Smooth muscle cell (in vitro differentiated cells): ENCODE results near the gene ATG13. TPM values are rescaled to one million over a fixed set of nuclear protein-coding genes. Genes with fewer than 3 reads are reported as not detected.
A peak's percentile ranks its signal among the peaks of the same experiment; 100 is the strongest.

ENCODE experiments used
- DNase-seq: peaks from one replicate; lab custom pipeline; 2025; ENCODE audit not compliant: unreplicated experiment; lab: John Stamatoyannopoulos, UW
- H2AFZ ChIP-seq: fragments of 200-600 bp; sonication (generic); 2 replicates; pipeline ENCODE4 v1.6.0; 2016; ENCODE audit warnings: antibody characterized with exemption, low read depth, mild to moderate bottlenecking
- H3F3A ChIP-seq: fragments of 200-600 bp; sonication (generic); 2 replicates; pipeline ENCODE4 v1.6.0; 2017; ENCODE audit warnings: antibody characterized with exemption, low read depth
- H3K27ac ChIP-seq: fragments of 200-600 bp; sonication (generic); 2 replicates; pipeline ENCODE4 v1.5.1; 2016; ENCODE audit warnings: low read depth, mild to moderate bottlenecking
- H3K27me3 ChIP-seq: fragments of 200-600 bp; sonication (generic); 2 replicates; pipeline ENCODE4 v1.6.1; 2016; ENCODE audit warnings: low read depth, mild to moderate bottlenecking
- H3K36me3 ChIP-seq: fragments of 200-600 bp; sonication (generic); 2 replicates; pipeline ENCODE4 v1.5.1; 2016; ENCODE audit warnings: low read depth
- H3K4me1 ChIP-seq: fragments of 200-600 bp; sonication (generic); 2 replicates; pipeline ENCODE4 v1.5.1; 2016; ENCODE audit warnings: low read depth
- H3K4me2 ChIP-seq: fragments of 200-600 bp; sonication (generic); 2 replicates; pipeline ENCODE4 v1.6.0; 2016; ENCODE audit warnings: mild to moderate bottlenecking
- H3K4me3 ChIP-seq: fragments of 200-600 bp; sonication (generic); 2 replicates; pipeline ENCODE4 v1.5.1; 2016; ENCODE audit warnings: mild to moderate bottlenecking
- H3K79me2 ChIP-seq: fragments of 200-600 bp; sonication (generic); 2 replicates; pipeline ENCODE4 v1.6.0; 2016; ENCODE audit warnings: low read depth, mild to moderate bottlenecking
- H3K9ac ChIP-seq: fragments of 200-600 bp; sonication (generic); 2 replicates; pipeline ENCODE4 v1.6.0; 2016; ENCODE audit warnings: low read depth
- H3K9me3 ChIP-seq: fragments of 200-600 bp; sonication (generic); replicated peaks from 2 replicates; pipeline ENCODE4 v1.5.1; 2016; ENCODE audit warnings: low read depth
- H4K20me1 ChIP-seq: fragments of 200-600 bp; sonication (generic); 2 replicates; pipeline ENCODE4 v1.6.0; 2016; ENCODE audit warnings: low read depth
- WGBS: methylation state at CpG from one replicate; pipeline ENCODE4 v1.1.7; 2016; ENCODE audit warnings: low lambda C conversion rate; 5-methylcytosine and 5-hydroxymethylcytosine counted together
- polyA plus RNA-seq: library from polyadenylated mRNA; unstranded; fragments of >200 nt; fragmentation: Nextera tagmentation; extraction: Ambion mirVana; gene quantifications from 2 replicates; pipeline ENCODE4 v1.2.1, GENCODE V29; 2016
- total RNA-seq: library from RNA; depleted of rRNA; stranded (reverse); fragments of >200 nt; gene quantifications from 2 replicates; pipeline ENCODE4 v1.2.3, GENCODE V29; 2014
- TF ChIP-seq, protein P1 (sequence below): fragments of 200-600 bp; sonication (generic); IDR thresholded peaks from 2 replicates; pipeline ENCODE4 v1.5.1; 2017; ENCODE audit warnings: borderline replicate concordance, mild to moderate bottlenecking, antibody characterized with exemption; ENCODE audit not compliant: insufficient read depth, poor library complexity, severe bottlenecking

ATG13 gene
- total and polyA plus RNA-seq, 2 experiments from 2014 or later, result 66.3 to 96.5 TPM

DNA sequence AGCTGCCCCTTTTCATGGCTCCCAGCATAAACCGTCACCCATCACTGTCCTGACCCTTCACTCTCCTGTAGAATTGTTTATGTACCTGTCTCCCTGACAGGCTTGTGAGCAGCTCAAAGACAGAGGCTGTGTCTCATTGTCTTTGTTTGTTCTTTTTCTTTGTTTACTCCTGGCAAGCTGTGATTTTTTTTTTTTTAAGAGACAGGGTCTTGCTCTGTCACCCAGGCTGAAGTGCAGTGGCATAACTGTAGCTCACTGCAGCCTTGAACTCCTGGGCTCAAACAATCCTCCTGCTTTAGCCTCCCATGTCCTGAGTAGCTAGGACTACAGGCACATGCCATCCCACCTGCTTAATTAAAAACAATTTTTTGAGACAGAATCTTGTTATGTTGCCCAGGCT is 73.3 kb downstream of the ATG13 start:
- H3F3A ChIP-seq, result peaks cover 7% of the 10 kb centered on the region
- no peak overlapping the region for H3K27ac ChIP-seq
- no peaks in the 10 kb centered on the region for H3K4me1 ChIP-seq
- no peaks in the 10 kb centered on the region for H3K9me3 ChIP-seq
- WGBS, result 94% methylated on average over 1 of the region's 1 CpG
- no peak overlapping the region for H3K9ac ChIP-seq
- DNase-seq, result no peak
- H3K79me2 ChIP-seq, result peaks cover 5% of the 10 kb centered on the region
- H4K20me1 ChIP-seq, result peaks cover 4% of the 10 kb centered on the region
- H3K4me3 ChIP-seq, result no peak overlapping the region
- H2AFZ ChIP-seq, result no peak overlapping the region
- H3K36me3 ChIP-seq, result no peaks in the 10 kb centered on the region
- no peak overlapping the region for H3K4me2 ChIP-seq
- TF ChIP-seq, protein P1, sequence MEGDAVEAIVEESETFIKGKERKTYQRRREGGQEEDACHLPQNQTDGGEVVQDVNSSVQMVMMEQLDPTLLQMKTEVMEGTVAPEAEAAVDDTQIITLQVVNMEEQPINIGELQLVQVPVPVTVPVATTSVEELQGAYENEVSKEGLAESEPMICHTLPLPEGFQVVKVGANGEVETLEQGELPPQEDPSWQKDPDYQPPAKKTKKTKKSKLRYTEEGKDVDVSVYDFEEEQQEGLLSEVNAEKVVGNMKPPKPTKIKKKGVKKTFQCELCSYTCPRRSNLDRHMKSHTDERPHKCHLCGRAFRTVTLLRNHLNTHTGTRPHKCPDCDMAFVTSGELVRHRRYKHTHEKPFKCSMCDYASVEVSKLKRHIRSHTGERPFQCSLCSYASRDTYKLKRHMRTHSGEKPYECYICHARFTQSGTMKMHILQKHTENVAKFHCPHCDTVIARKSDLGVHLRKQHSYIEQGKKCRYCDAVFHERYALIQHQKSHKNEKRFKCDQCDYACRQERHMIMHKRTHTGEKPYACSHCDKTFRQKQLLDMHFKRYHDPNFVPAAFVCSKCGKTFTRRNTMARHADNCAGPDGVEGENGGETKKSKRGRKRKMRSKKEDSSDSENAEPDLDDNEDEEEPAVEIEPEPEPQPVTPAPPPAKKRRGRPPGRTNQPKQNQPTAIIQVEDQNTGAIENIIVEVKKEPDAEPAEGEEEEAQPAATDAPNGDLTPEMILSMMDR, result no peak
- no peaks in the 10 kb centered on the region for H3K27me3 ChIP-seq

DNA sequence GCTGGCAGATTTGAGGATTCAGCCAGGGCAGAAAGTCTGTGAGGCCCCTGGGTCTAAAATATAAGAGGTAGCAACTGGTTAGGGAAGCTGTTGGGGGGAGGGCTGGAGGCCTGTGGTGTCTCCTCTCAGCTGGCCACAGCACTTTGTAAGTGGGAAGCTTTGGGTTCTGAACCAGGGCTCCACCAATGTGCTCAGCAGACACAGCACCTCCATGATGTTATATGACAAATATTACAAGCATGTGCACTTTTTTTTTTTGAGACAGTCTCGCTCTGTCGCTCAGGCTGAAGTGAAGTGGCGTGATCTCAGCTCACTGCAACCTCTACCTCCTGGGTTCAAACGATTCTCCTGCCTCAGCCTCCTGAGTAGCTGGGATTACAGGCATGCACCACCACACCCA is 75.1 kb downstream of the ATG13 start:
- Histone ChIP-seq H3K9ac (peak overlapping the region; percentile 43), H2AFZ (no peak overlapping the region), H3K27me3 (no peaks in the 10 kb centered on the region), H3K36me3 (no peaks in the 10 kb centered on the region), H3K9me3 (no peaks in the 10 kb centered on the region), H3K79me2 (peaks cover 7% of the 10 kb centered on the region), H4K20me1 (peaks cover 9% of the 10 kb centered on the region), H3K27ac (peak overlapping the region; percentile 79), H3K4me1 (no peaks in the 10 kb centered on the region), H3K4me3 (no peak overlapping the region), H3F3A (peaks cover 7% of the 10 kb centered on the region), H3K4me2 (no peak overlapping the region)
- DNase-seq, result no peak
- TF ChIP-seq, protein P1, result no peak
- 56% methylated on average over 4 of the region's 4 CpGs for WGBS

DNA sequence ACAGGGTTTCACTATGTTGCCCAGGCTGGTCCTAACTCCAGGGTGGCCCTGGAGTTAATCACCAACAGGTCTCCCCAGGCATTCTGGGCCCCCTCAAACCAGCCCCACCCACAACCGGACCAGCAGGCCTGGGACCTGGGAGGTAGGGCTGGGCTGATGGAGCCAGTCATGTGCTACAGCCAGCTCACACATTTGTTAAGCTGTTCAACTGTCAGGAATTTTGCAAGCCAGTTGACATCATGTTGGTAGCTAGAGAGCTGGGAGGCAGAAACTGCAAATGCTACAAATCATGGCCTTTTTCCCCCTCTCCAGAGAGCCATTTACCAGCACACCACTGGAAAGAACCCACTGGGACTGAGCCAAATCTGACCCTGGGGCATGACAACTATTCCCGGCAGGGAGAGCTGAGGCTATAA is 76.3 kb downstream of the ATG13 start:
- Histone ChIP-seq H3F3A (no peaks in the 10 kb centered on the region), H3K36me3 (no peaks in the 10 kb centered on the region), H3K4me2 (no peak overlapping the region), H3K4me3 (no peak overlapping the region), H3K27ac (peak overlapping the region; percentile 79), H3K79me2 (peaks cover 13% of the 10 kb centered on the region), H4K20me1 (peaks cover 14% of the 10 kb centered on the region), H2AFZ (no peak overlapping the region), H3K27me3 (no peaks in the 10 kb centered on the region), H3K9ac (peak overlapping the region; percentile 38), H3K9me3 (no peaks in the 10 kb centered on the region), H3K4me1 (no peaks in the 10 kb centered on the region)
- WGBS, result 58% methylated on average over 2 of the region's 2 CpGs
- TF ChIP-seq, protein P1, result no peak
- no peak for DNase-seq

DNA sequence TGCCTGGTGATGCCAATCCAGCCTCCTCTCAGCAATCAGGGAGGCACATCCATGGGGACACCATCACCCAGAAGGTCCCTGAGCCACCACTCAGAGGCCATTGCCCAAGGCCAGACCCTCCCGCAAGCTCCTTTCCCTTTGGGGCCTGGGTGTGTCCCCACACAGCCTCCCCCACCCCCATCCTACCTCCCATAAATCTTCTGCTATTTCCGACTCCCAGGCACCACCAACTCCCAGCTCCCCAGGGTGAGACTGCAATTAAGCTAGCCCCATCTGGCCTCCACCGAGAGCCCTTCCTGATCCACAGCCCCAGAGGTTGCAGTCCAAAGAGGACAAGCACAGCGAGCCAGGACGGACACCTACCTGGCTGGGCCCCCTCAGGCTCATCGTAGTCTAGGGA is 76.7 kb downstream of the ATG13 start:
- TF ChIP-seq, protein P1, result no peak
- H3K4me3 ChIP-seq, result no peak overlapping the region
- H3K79me2 ChIP-seq, result peaks cover 16% of the 10 kb centered on the region
- no peak overlapping the region for H2AFZ ChIP-seq
- no peaks in the 10 kb centered on the region for H3F3A ChIP-seq
- H3K9ac ChIP-seq, result peak overlapping the region; percentile 38
- peaks cover 14% of the 10 kb centered on the region for H4K20me1 ChIP-seq
- no peaks in the 10 kb centered on the region for H3K9me3 ChIP-seq
- DNase-seq, result no peak
- H3K27ac ChIP-seq, result peak overlapping the region; percentile 79
- no peaks in the 10 kb centered on the region for H3K27me3 ChIP-seq
- H3K36me3 ChIP-seq, result no peaks in the 10 kb centered on the region
- WGBS, result 86% methylated on average over 6 of the region's 6 CpGs
- H3K4me1 ChIP-seq, result peaks cover 2% of the 10 kb centered on the region
- H3K4me2 ChIP-seq, result no peak overlapping the region
